GM21423 (cell line): ENCODE data around the gene KLF13.
A peak's percentile ranks its signal among the peaks of the same experiment; 100 is the strongest.

ENCODE experiments used
- ATAC-seq: cut with Tn5 transposase; IDR thresholded peaks from one replicate; pipeline ENCODE4 v1.9.1; 2021; ENCODE audit warnings: mild to moderate bottlenecking, moderate library complexity; ENCODE audit not compliant: unreplicated experiment

KLF13 gene

GRCh38 chr15:31330836-31331235 lies 4.2 kb downstream of the KLF13 start:
- ATAC-seq = no peak

- no peak for ATAC-seq
Observed at GRCh38 chr15:31331389-31331788, 4.8 kb downstream of the KLF13 start.

GRCh38 chr15:31332020-31332680 lies 5.5 kb downstream of the KLF13 start:
- ATAC-seq = no peak

GRCh38 chr15:31332681-31333071 lies 6.0 kb downstream of the KLF13 start:
- ATAC-seq = no peak

GRCh38 chr15:31333119-31333518 lies 6.5 kb downstream of the KLF13 start:
- no peak for ATAC-seq

- no peak for ATAC-seq
Observed at GRCh38 chr15:31333820-31334219, 7.2 kb downstream of the KLF13 start.

- no peak for ATAC-seq
Observed at GRCh38 chr15:31335989-31336592, 9.5 kb downstream of the KLF13 start.

- ATAC-seq = no peak
Observed at GRCh38 chr15:31336593-31337295, 10.1 kb downstream of the KLF13 start.

- ATAC-seq = no peak
Observed at GRCh38 chr15:31337352-31338031, 10.9 kb downstream of the KLF13 start.

- ATAC-seq = peak; percentile 51
Observed at GRCh38 chr15:31338318-31338878, 11.8 kb downstream of the KLF13 start.

- peak; percentile 43 for ATAC-seq
Observed at GRCh38 chr15:31338879-31339557, 12.4 kb downstream of the KLF13 start.

GRCh38 chr15:31339558-31339895 lies 12.9 kb downstream of the KLF13 start:
- ATAC-seq = no peak

- no peak for ATAC-seq
Observed at GRCh38 chr15:31340047-31340446, 13.4 kb downstream of the KLF13 start.

GRCh38 chr15:31340592-31340991 lies 14.0 kb downstream of the KLF13 start:
- ATAC-seq = no peak

GRCh38 chr15:31341071-31341470 lies 14.4 kb downstream of the KLF13 start:
- no peak for ATAC-seq

GRCh38 chr15:31341496-31342195 lies 15.0 kb downstream of the KLF13 start:
- ATAC-seq = no peak

GRCh38 chr15:31342381-31342780 lies 15.7 kb downstream of the KLF13 start:
- ATAC-seq = no peak

GRCh38 chr15:31342781-31343626 lies 16.4 kb downstream of the KLF13 start:
- no peak for ATAC-seq

GRCh38 chr15:31343831-31344230 lies 17.2 kb downstream of the KLF13 start:
- no peak for ATAC-seq
